Lower lobe of right lung (tissue), 2 donors: ENCODE data around the gene USP21. TPM values are rescaled to one million over a fixed set of nuclear protein-coding genes. Genes with fewer than 3 reads are reported as not detected.

Source experiments
- ATAC-seq, 2 donors: fragments of 200-7000 bp; cut with Tn5 transposase; one replicate each; pipeline ENCODE4 v1.9.1; 2020 to 2022; ENCODE audit warnings: mild to moderate bottlenecking in 2 of 2, moderate library complexity in 2 of 2
- DNase-seq: peaks from one replicate; pipeline ENCODE4 v3.0.0-alpha.2; 2020
- H3K27ac ChIP-seq: fragments of 200-600 bp; one replicate; pipeline ENCODE4 v1.8.0; 2022
- H3K27me3 ChIP-seq: fragments of 200-600 bp; one replicate; pipeline ENCODE4 v1.8.0; 2022; ENCODE audit warnings: low read depth
- H3K36me3 ChIP-seq: fragments of 200-600 bp; one replicate; pipeline ENCODE4 v1.8.0; 2022; ENCODE audit warnings: mild to moderate bottlenecking
- H3K4me1 ChIP-seq: fragments of 200-600 bp; one replicate; pipeline ENCODE4 v1.8.0; 2022
- H3K4me3 ChIP-seq: fragments of 200-600 bp; one replicate; pipeline ENCODE4 v1.8.0; 2022; ENCODE audit warnings: mild to moderate bottlenecking
- H3K9me3 ChIP-seq: fragments of 200-600 bp; one replicate; pipeline ENCODE4 v1.8.0; 2022
- CTCF ChIP-seq: fragments of 200-600 bp; IDR thresholded peaks from one replicate; pipeline ENCODE4 v1.8.0; 2022; ENCODE audit warnings: antibody characterized with exemption, mild to moderate bottlenecking
- intact Hi-C: fragments of 100-400 bp; cut with DNase I; formaldehyde crosslinking; loops from one replicate; pipeline ENCODE4 v1.11.0; 2022
- total RNA-seq: library from RNA; stranded (reverse); fragmentation: NEBNext Ultra II Directional; extraction: Animal tissue kit (Norgen Biotek cat#: 25700); gene quantifications from one replicate; pipeline ENCODE4 v1.2.1, GENCODE V29; 2021
- donor health status: DM: no; HTN: yes; CAD: no; lungs with severe emphysema.

USP21 gene
- total RNA-seq, 1 donor from 2014 or later, result 32.2 TPM

- Histone ChIP-seq H3K27me3 (no peaks in the 10 kb centered on the region), H3K36me3 (peaks cover 13% of the 10 kb centered on the region), H3K4me1 (peaks cover 91% of the 10 kb centered on the region), H3K4me3 (no peak overlapping the region), H3K9me3 (no peaks in the 10 kb centered on the region), H3K27ac (peak overlapping the region; percentile 93)
- TF ChIP-seq CTCF, result no peak
- DNase-seq (no peak), ATAC-seq (no peak)
- intact Hi-C loops, result no loop called here
Measured at GRCh38 chr1:161199506-161200139, 40.3 kb downstream of the USP21 start.

- intact Hi-C loops, result no loop called here
- Histone ChIP-seq H3K9me3 (no peaks in the 10 kb centered on the region), H3K4me1 (peaks cover 92% of the 10 kb centered on the region), H3K36me3 (peaks cover 21% of the 10 kb centered on the region), H3K4me3 (peak overlapping the region; percentile 95), H3K27me3 (no peaks in the 10 kb centered on the region), H3K27ac (peak overlapping the region; percentile 93)
- ATAC-seq, result no peak
- TF ChIP-seq CTCF, result no peak
- no peak for DNase-seq
Measured at GRCh38 chr1:161200421-161200991, 41.2 kb downstream of the USP21 start.

- peaks cover 94% of the 10 kb centered on the region for H3K4me1 ChIP-seq
- peak; percentile 35 to 48 for ATAC-seq
- H3K9me3 ChIP-seq, result no peaks in the 10 kb centered on the region
Measured at GRCh38 chr1:161200992-161201835, 41.9 kb downstream of the USP21 start.

GRCh38 chr1:161201836-161202712 lies 42.8 kb downstream of the USP21 start, which contains the start of gene NDUFS2:
Gene NDUFS2, plus strand, starts transcription at chr1:161202367. Its CDS starts 19 bp downstream, at chr1:161202386.
- intact Hi-C loops, result no loop called here
- Histone ChIP-seq H3K4me1 (peaks cover 94% of the 10 kb centered on the region), H3K9me3 (no peaks in the 10 kb centered on the region), H3K27me3 (no peaks in the 10 kb centered on the region), H3K36me3 (peaks cover 37% of the 10 kb centered on the region), H3K4me3 (peak within 1 kb of the TSS; percentile 95), H3K27ac (peak within 1 kb of the TSS; percentile 93)
- ATAC-seq (peak; percentile 96), DNase-seq (peak; percentile 99)
- no peak for TF ChIP-seq CTCF

More at GRCh38 chr1:161200992-161201835, 41.9 kb downstream of the USP21 start:
- peak overlapping the region; percentile 95 for H3K4me3 ChIP-seq
- intact Hi-C loops, result no loop called here
- DNase-seq, result no peak
- no peak for TF ChIP-seq CTCF
- H3K27ac ChIP-seq, result peak overlapping the region; percentile 93
- no peaks in the 10 kb centered on the region for H3K27me3 ChIP-seq
- peaks cover 28% of the 10 kb centered on the region for H3K36me3 ChIP-seq
